Stimulated activated CD8-positive, alpha-beta memory T cell treated with anti-CD3 and anti-CD28 coated beads, Interleukin-12 subunit alpha, Interleukin-12 subunit beta, amount 100 ng/mL, for 4 hours (primary cell): ENCODE results near the gene DAGLA.

Experiments
- DNase-seq: peaks from one replicate; pipeline ENCODE4 v3.0.0-alpha.2; 2020; ENCODE audit warnings: low read depth

Gene DAGLA

DNA sequence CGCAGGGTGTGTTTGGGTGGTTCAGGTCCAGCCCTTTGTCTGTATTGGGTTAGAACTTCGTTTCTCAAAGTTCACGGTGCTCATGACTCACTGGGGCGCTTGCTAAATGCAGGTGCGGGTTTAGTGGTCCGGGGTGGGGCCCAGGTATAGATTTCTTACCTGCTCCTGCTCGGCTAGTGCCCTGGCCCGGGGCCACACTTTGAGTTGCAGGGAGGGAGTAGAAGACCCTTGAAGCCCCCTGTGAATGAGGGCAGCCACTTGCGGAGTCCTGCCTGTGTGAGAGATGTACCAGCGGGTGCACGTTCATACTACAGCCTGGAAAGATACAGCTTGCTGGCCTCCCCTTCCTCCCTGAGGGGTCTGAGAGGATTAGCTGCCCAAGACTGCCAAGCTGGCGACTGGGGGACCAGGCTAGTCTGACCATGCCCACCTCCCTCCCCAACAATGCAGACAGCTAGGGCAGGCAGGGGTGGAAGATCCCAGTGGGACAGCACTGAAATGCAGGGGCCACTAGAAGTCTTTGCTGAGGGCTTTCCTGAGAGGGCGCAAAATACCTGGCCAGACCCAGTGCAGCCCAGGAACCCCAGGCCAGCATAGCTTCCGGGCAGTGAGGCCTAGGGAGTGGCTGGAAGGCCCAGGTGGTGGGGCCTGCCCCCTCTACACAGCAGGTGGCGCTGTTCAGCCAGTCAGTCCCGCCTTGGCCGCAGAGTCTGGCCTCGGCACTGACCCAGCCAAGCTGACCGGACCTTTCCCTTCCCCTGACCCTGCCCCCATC lies 67.2 kb downstream of the DAGLA start:
- no peak for DNase-seq

DNA sequence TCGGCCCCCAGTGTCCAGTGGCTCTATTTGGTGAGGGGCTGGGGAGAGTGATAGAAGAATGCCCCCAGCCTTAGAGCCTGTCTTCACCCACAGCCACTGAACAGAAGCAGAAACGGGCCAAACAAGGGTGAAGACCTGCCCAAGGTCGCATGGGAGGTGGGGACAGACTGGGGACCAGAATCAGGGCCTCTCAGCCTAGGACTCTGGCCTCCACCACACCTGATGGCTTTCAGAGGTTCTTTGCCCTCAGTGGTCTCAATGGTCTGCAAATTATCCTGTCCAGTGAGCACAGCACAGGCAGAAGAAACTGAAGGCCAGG lies 67.7 kb downstream of the DAGLA start:
- no peak for DNase-seq

DNA sequence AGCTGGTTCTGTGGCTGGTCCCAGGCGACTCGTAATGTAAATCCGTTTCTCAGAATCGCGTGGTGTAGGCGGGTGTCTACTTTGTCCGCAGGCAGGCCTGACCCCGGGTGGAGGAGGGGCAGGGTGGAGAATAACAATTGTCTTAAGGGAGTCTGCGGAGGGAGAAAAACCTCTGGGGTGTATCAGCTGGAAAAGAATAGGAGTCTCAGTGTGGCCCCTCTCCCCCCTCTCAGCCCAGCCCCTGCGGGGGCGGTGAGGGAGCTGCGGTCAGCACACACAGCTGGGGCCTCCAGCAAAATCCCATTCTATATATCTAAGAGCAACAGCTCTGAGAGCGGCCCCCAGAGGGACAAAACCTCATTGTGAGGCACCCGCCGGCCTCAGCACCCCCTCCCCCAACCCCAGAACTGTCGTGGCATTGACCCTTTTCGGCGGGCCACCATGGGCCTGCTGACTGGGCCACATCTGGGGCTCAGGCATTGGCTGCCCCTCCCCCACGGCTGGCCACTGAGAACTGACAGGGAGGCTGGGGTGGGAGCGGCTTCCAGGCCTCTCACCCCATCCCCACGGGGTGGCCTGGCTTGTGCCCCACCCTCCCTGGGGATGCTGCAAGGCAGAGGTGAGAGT lies 69.5 kb downstream of the DAGLA start:
- no peak for DNase-seq

DNA sequence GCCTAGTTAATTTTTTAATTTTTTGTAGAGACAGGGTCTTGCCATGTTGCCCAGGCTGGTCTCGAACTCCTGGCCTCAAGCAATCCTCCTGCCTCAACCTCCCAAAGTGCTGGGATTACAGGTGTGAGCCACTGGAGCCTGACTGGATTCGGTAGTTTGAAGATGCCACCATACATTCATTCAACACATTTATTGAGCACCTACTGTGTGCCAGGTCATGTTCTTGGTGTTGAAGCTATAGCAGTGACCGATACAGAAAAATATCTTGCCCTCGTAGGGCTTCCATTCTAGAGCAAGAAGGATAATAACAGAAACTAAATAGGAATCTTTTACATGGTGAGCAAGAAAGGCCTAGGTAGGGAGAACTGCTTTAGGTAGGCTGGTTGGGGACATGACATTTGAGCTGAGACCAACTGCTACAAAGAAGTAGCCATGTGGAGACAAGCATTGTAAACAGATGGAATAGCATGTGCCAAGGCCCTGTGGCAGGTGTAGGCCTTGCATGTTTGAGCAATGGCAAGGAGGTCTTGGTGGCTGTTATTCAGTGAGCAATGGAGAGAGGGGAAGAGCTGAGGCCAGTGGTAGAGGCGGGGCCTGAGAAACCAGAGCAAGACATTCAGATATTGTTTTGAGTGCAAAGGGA lies 70.6 kb downstream of the DAGLA start:
- DNase-seq, result no peak

DNA sequence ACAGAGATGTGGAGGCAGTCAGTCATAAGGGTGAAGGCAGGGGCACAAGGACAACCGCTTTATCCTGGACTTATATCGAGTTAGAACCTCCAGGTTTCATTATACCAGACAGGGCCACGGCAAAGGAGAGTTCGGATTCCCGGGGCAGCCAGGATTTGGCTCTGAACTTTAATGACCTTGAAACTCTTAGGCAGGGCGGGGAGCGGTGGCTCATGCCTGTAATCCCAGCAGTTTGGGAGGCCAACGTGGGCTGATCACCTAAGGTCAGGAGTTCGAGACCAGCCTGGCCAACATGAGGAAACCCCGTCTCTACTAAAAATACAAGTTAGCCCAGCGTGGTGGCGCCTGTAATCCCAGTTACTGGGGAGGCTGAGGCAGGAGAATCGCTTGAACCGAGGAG lies 71.2 kb downstream of the DAGLA start:
- no peak for DNase-seq

DNA sequence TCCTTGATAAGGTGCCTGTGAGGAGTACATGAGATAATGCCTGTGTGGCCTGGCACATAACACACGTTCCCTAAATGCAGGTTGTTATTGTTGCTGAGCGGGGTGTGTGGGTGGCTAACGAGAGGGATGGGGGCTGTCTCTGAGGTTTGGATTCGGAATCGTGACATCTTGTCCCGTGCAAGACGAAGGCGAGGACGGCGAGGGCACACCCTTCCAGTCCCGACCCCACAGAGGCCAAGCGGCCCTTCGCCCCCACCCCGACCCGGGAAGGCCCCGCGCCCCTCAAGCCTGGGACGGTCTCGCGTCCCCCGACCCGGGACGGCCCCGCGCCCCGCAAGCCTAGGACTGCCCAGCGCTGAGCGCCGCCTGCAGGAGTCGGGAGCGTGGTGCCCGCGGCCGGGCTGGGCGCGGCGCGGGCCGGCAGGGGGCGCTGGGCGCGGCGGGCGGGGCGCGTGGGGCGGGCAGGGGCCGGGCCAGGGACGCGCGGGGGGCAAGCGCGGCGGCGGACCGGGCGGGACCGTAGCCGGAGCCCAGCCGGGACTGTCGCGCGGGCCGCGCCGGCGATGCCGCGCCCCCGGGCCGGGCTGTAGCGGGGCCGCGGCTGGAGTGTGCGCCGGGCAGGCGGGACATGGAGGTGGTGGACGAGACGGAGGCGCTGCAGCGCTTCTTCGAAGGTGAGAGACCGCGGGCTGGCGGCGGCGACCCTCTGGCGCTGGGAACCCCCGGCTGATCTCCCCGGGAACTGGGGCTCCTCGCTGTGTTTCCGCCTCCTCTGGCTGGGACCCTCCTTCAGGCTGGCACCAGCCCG lies 72.1 kb downstream of the DAGLA start, which contains the start of gene MYRF:
TSS of gene MYRF (plus strand) at position 520 of the 808 bp plus-strand sequence. CDS start at position 629, 109 bp downstream.
- peak; percentile 45 for DNase-seq

DNA sequence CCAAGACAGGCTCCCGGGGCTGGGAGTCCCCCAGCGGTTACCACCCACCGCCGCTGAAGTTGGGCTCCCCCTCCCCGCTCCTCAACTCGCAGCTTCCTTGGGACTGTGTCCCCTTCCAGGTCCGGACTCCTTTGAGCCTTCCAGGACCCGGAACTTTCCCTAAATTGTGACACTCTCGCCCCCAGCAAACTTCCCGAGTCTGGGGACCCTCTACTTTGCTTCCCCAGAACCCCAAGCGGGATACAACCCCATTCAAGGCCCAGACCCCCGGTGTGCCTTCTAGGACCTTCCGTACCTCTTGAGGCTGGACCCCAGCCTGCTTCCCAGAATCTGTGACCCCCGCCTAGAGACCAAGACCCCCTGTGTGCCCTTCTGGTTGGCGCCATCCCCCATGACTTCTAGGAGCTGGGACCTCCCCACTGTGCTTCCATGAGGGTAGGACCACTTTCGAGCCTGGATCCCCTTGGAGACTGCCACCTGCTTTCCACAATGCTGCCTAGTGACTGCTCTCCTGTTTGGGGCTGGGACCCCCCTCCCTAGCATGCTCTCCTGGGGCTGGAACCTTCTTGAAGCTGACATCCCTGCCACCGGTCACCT lies 72.8 kb downstream of the DAGLA start:
- DNase-seq, result no peak

DNA sequence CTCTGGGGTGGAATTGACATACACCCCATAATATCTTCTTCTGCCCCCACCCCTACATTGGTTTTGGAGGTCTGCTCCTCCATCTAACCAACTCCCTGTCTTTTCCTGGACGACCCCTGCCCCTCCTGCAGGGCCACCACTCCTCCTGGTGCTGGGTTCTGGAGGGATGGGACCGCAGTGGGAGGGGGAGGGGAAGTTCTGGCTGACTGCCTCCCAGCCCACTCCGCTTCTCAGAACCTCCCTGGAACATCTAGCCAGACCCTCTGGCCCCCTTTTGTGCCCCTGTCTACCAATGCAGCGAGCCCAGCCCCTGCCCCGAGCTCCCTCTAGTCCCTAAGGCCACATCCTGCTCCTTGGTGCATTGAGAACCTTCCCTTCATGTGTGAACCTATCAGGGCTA lies 73.5 kb downstream of the DAGLA start:
- DNase-seq, result no peak

DNA sequence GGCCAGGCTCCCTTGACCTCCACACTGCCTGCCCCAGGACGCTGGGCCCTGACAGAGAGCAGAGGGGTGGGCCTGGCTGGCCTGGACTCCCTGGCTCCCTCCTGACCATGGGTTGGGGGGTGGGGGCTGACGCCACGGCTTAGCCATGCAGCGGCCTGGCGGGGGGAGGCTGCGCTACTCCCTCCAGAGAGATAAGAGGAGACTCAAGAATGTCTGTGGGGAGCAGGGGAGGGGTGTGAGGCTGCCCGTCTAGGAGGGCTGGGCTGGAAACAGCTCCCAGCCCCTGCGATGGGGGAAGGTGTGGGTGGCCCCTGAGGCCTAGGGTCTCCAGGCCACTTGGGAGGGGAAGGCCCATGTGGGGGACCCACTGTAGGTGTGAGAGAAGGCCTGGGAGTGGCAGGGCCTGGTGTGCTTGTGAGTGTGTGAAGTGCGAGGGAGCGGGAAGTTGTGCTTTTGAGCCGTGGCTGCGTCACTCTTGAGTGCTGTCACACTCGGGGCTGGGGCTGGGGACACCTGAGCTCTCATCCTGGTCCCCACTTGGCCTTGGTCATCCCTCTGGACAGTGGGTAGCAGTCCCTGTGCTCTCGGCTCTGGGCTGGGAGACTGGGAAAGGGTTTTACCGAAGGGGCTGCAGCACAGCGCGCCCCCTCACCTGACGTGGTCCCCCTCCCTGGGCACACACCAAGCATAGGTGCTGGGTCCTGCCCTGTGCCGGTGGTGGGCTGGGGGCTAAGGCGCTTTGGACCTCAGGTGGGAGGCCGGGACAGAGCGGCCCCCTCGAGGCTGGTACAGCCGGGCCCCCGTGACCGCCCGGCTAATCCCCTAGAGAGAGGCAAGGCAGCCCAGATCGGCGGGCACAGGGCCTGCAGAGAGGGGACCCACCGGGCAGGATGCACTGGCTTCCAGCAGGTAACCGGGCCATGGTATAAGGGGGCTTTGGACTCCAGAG lies 74.6 kb downstream of the DAGLA start:
- no peak for DNase-seq

DNA sequence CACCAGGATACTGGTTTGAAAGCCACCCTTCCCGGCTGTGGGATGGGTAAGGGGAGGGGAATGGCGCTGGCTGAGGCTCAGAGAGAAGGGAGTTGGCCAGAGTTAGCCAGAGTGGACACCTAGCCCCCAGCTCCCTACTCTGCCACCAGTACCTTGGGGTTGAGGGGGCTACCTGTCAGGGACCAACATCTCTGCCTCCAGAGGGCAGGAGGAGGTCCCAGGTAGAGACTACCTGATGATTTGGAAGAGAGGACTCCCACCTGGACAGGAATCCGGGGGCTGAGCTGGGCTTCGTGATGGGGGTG lies 75.9 kb downstream of the DAGLA start:
- DNase-seq, result no peak

DNA sequence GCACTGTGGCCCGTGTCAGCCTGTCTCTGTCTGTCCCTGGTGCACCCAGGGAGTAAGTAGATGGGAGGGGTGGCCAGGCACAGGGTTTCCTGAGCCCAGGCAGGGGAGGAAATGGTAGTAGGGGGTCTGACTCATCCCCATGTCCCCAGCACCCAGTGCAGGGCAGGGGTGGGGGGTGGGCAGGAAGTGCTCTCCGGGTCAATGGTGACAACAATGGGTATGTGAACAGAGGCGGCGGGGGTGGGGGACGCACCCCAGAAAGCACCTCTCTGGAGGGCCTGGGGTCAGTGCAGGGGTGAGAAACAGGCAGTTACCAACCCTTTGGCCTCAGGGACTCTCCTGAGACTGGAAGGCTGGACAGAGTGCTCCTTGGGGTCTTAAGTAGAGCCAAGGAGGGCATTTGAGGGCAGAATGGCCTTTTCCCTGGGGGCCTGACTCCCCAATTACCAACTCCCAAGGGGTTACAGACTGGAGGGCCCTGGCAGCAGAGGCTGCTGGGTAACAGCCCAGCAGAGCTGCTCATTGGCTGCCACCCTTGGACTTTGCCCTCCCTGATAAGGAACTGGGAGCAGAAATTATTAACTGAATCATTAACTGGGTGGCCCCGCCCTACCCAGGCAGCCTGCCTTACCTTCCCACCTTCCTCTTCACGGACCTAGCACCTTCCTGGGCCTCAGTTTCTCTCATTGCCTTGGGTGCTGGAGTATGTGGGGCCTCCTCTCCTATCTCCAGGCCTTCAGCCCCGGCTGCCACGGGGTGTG lies 76.4 kb downstream of the DAGLA start:
- DNase-seq, result peak; percentile 29

DNA sequence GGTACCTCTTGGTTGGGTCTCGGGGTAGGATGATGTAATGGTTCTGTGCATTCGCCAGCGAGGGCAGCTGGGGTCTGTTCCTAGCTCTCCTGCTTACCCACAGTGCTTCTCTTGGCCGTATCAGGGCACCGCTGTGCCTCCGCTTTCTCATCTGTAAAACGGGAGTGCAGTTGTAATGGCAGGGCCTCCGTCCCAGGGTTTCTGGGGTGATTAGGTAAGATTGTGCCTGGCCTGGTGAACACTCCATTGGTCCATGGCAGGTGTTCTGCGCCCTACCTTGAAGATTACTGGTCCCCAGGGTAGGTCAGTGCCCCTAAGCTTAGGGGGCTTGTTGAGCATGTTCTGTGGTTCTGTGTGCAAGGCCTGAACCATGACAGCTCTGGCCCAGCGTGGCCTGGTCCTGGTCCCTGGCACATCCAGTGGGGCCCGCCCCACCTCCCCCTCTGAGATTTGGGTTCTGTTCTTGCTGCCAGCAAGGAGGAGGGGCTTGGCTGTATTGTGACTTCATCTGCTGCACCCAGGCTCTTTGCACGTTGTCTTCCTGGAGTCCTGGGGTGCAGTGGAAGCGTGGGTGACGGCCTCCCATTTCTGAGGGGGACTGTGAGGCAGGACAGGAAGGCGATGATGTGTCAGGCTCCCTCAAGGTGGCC lies 77.1 kb downstream of the DAGLA start:
- no peak for DNase-seq

DNA sequence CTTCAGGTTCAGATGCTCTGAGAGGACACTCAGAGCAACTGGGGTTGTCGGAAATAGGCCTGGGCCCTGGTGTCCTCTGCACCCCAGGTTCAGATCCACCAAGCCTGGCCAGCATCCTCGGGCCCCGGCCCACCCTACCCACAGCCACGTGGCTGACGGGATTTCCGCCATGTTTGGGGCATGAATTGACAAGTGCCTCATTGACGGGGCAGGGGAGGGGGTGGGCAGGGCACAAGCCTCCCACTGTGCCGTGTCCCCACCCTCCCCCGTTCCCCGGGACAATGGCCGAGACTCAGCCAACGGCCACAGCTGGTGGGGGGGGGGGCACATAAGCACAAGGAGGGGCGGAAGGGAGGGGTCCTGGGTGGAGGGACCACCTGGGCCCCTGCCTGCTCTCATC lies 80.8 kb downstream of the DAGLA start:
- DNase-seq, result no peak

DNA sequence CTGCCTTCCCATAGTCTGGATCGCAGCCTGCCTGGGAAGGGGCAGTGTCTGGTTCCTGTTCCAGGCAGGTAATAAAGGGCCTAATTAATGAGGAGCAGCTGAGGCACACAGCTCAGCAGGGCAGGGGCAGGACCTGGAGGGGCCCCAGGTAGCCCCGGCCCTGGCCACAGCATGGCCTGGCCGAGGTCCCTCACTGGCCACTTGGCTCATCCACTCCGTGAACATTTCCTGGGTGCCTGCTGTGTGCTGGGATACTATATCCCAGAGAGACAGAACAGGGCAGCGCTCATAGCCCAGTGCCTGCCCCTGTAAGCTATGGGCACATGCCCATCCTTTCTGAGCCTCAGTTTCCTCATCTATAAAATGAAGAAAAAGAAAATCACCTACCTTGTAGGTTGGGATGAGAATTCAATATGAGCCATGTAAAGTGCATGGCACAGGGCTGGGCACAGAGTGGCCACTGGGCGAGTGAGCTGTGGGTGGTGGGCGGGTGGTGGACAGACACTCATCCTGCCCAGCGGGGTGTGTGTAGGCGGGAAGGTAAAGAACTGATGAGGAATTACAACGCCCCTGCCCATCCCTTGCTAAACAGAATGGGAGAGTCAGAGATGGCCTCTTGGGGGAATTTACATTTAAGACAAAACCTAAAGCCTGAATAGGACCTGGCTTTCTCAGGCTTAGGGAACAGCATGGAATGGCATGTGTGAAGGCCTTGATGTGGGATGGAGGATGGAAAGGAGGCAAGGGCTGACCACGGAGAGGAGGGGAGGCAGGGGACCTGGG lies 81.4 kb downstream of the DAGLA start:
- no peak for DNase-seq

DNA sequence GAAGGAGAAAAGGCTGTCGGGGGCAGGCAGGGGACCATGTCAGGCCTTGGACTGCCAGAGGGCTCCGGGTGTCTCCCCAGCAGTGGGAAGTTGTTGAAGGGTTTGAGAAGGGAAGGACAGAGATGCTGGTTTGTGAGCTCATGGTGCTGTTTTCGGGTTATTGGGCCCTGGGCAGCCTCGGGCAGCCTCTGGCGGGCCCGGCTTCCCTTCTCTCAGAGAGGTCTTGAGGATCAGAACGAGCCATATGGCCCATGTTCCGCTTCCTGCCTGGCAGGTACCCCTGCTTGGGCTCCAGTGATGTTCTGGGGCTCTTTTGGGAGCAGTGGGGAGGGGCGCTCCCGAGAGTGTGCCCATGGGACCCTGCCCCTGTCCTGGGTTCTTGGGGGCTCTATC lies 82.0 kb downstream of the DAGLA start:
- no peak for DNase-seq

DNA sequence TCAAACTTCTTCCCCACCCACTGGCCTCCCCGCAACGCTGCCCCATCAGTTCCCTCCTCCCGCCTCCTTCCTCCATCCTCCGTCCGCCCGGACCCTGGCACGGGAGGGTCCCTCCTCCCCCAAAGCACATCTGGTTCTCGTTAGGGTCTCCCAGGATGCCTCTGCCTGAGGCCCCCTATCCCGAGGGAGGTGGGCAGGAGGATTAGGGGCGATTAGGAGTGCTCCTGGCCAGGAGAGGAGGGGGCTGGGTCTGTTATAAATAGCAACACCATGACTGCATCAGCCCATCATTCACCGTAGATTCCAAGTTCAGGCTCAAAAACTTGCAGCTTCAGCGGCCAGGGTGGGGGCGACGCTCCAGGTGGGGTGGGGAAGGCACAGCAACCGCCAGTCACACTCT lies 82.6 kb downstream of the DAGLA start:
- no peak for DNase-seq

DNA sequence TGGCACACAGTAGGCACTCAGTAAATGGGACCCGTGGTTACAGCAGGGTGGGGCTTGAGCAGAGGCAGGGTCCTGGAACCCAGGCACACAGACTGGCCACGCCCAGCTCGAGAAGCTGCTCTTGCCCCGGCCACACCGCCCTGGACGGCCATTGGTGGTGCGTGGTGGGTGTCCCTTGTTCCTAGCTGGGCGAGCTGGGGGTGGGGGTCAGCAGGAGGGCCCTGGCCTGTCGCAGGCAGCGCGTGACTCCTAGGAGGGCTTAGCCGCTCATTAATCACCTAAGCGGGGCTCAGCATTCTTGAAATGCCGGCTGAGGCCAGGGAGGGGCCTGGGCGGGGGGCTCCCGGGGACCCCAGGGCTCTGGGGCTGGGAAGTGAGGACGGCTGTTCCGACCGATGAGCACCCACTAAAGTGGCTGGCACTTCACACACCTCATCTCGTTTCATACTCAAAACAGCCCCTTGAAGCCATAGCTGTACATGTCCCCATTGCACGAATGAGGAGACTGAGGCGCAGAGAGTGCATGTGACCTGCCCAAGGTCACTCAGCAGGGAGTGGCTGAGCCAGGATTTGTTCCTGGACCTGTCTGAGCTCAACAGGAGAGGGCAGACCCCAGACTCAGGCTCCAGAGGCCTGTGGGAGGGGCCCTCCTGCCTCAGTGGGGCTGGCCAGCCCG lies 83.9 kb downstream of the DAGLA start:
- DNase-seq, result no peak

DNA sequence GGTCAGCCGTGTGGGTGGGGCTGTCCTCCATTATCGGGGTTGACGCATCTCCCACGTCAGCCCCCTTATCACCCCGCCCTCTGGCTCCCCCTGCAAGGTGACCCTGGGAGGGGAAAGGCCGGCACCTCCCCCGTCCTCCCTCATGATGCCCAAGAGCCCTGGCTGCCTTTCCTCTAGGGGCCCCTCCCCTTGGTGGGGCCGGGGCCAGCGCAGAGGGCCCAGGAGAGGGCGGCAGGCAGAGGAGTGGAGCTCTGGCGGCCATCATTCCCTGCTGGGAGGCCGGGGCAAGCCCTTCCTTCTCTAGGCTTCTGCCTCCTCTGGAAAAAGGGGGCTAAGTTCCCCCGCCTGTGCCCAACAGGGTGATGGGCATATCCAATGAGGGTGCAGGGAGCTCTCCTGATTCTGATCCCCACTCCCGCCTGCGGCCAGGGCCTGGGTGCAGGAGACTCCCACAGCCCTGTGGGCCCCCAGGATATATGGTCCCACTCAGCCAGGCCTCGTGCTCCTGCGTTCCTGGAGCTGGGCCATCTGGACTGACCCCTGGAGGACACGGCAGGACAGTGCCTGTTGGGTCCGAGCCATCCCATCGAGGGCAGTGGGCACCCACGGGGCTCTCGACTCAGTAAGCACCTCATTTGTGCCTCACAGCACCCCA lies 84.5 kb downstream of the DAGLA start:
- DNase-seq, result no peak
